DOHH2 (cell line): ENCODE measurements around the gene CPAMD8.

ENCODE experiments used
- EZH2phosphoT487 ChIP-seq: fragments of 200-600 bp; sonication (generic); IDR thresholded peaks from 2 replicates; pipeline ENCODE4 v1.6.1; 2017; ENCODE audit warnings: borderline replicate concordance, mild to moderate bottlenecking, antibody characterized with exemption, low read length, moderate library complexity, mixed read lengths
- TF ChIP-seq, protein P1 (sequence below): fragments of 200-600 bp; sonication (generic); IDR thresholded peaks from one replicate; pipeline ENCODE4 v1.5.1; 2014; ENCODE audit warnings: antibody characterized with exemption, mild to moderate bottlenecking, low read depth, low read length; ENCODE audit not compliant: poor library complexity, severe bottlenecking

GRCh38 chr19:16928351-16928750, 98.3 kb downstream of the CPAMD8 start:
- TF ChIP-seq, protein P1, sequence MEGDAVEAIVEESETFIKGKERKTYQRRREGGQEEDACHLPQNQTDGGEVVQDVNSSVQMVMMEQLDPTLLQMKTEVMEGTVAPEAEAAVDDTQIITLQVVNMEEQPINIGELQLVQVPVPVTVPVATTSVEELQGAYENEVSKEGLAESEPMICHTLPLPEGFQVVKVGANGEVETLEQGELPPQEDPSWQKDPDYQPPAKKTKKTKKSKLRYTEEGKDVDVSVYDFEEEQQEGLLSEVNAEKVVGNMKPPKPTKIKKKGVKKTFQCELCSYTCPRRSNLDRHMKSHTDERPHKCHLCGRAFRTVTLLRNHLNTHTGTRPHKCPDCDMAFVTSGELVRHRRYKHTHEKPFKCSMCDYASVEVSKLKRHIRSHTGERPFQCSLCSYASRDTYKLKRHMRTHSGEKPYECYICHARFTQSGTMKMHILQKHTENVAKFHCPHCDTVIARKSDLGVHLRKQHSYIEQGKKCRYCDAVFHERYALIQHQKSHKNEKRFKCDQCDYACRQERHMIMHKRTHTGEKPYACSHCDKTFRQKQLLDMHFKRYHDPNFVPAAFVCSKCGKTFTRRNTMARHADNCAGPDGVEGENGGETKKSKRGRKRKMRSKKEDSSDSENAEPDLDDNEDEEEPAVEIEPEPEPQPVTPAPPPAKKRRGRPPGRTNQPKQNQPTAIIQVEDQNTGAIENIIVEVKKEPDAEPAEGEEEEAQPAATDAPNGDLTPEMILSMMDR, result no peak
- TF ChIP-seq EZH2phosphoT487, result no peak
